Endothelial cell of umbilical vein (primary cell): Measurements from ENCODE around the gene TSKU. TPM values are rescaled to one million over a fixed set of nuclear protein-coding genes. Genes with fewer than 3 reads are reported as not detected.

Source experiments
- BruUV-seq: library from RNA; stranded (reverse); fragments of 400-500 nt; replicated peaks from 2 replicates; lab custom pipeline; 2021; lab: Mats Ljungman, UMichigan
- CTCF ChIA-PET: fragments of 300-600, 350-600 bp; sonication (Branson Sonifier 250); formaldehyde crosslinking; loops from one replicate; lab custom pipeline; 2021; ENCODE audit warnings: antibody characterized with exemption, inconsistent platforms; lab: Charles Lee
- POLR2A ChIA-PET: fragments of 300-600, 350-600 bp; sonication (Branson Sonifier 250); formaldehyde crosslinking; loops from one replicate; lab custom pipeline; 2021; ENCODE audit warnings: antibody characterized with exemption, inconsistent platforms; lab: Charles Lee
- DNase-seq: peaks from one replicate; pipeline ENCODE4 v3.0.0-alpha.2; 2011; ENCODE audit warnings: low read depth, low spot score
- FAIRE-seq: peaks from 2 replicates; lab custom pipeline; 2011; peaks lifted over from hg19 to GRCh38; lab: Jason Lieb, UNC
- H2AFZ ChIP-seq: 2 replicates; pipeline ENCODE4 v1.6.0; 2012; ENCODE audit warnings: low read depth, low read length, control low read depth, inconsistent platforms
- H3K27ac ChIP-seq: 2 replicates; pipeline ENCODE4 v1.5.1; 2011; ENCODE audit warnings: low read depth, mild to moderate bottlenecking, control low read depth, low read length, moderate library complexity; ENCODE audit not compliant: insufficient read depth
- H3K27me3 ChIP-seq, 2 experiments: 2 replicates each; pipeline versions ENCODE4 v1.6.0 to v1.6.1; 2011; ENCODE audit warnings: low read length in 2 of 2, mixed read lengths in 1 of 2; ENCODE audit not compliant: control insufficient read depth in 2 of 2, insufficient read depth in 2 of 2
- H3K36me3 ChIP-seq, 2 experiments: 2 replicates in 1 of 2; 3 replicates in 1 of 2; pipeline ENCODE4 v1.5.1; 2011; ENCODE audit warnings: low read length in 2 of 2, mild to moderate bottlenecking in 1 of 2, moderate library complexity in 1 of 2; ENCODE audit not compliant: control insufficient read depth in 2 of 2, insufficient read depth in 2 of 2; ENCODE audit errors: extremely low read depth in 1 of 2
- H3K4me1 ChIP-seq: 3 replicates; pipeline ENCODE4 v1.5.1; 2011; ENCODE audit warnings: mild to moderate bottlenecking, low read length; ENCODE audit not compliant: control insufficient read depth, insufficient read depth; ENCODE audit errors: extremely low read depth
- H3K4me2 ChIP-seq: 2 replicates; pipeline ENCODE4 v1.6.1; 2011; ENCODE audit warnings: low read length, control low read depth, mixed read lengths; ENCODE audit not compliant: insufficient read depth
- H3K4me3 ChIP-seq, 3 experiments: fragments of 200-600 bp in 1 of 3; sonication (generic), shearing (Covaris generic) in 1 of 3; replicated peaks in 1 of 3; 2 replicates each; pipeline ENCODE4 v1.5.1; 2011 to 2016; ENCODE audit warnings: control low read depth in 3 of 3, low read length in 3 of 3, mild to moderate bottlenecking in 2 of 3, inconsistent platforms in 1 of 3, low read depth in 1 of 3, moderate library complexity in 1 of 3; ENCODE audit not compliant: insufficient read depth in 1 of 3
- H3K79me2 ChIP-seq: 2 replicates; pipeline ENCODE4 v1.6.0; 2012; ENCODE audit warnings: low read length, inconsistent platforms; ENCODE audit not compliant: control insufficient read depth, insufficient read depth
- H3K9ac ChIP-seq: replicated peaks from 2 replicates; pipeline ENCODE3; 2011; ENCODE audit warnings: low read length, control low read depth; ENCODE audit not compliant: insufficient read depth; ENCODE audit errors: extremely low read depth
- H3K9me1 ChIP-seq: replicated peaks from 3 replicates; pipeline ENCODE4 v1.6.0; 2011; ENCODE audit warnings: mild to moderate bottlenecking, low read length; ENCODE audit not compliant: control insufficient read depth, insufficient read depth; ENCODE audit errors: extremely low read depth
- H3K9me3 ChIP-seq: replicated peaks from 2 replicates; pipeline ENCODE4 v1.5.1; 2012; ENCODE audit warnings: low read length, inconsistent platforms; ENCODE audit not compliant: control insufficient read depth, insufficient read depth
- H4K20me1 ChIP-seq: replicated peaks from 2 replicates; pipeline ENCODE3; 2011; ENCODE audit warnings: mild to moderate bottlenecking, low read length; ENCODE audit not compliant: control insufficient read depth, insufficient read depth; ENCODE audit errors: extremely low read depth
- EZH2 ChIP-seq: IDR thresholded peaks from 2 replicates; pipeline ENCODE4 v1.6.1; 2012; ENCODE audit warnings: borderline replicate concordance, low read depth, mild to moderate bottlenecking, moderate library complexity, low read length, inconsistent platforms; ENCODE audit not compliant: severe bottlenecking
- FOS ChIP-seq: IDR thresholded peaks from 2 replicates; pipeline ENCODE4 v1.6.1; 2011; ENCODE audit warnings: mild to moderate bottlenecking, low read length, moderate library complexity, borderline replicate concordance; ENCODE audit not compliant: insufficient read depth
- POLR2A ChIP-seq: IDR thresholded peaks from 2 replicates; pipeline ENCODE4 v1.6.1; 2012; ENCODE audit warnings: low read depth, mild to moderate bottlenecking, control low read depth, low read length
- dilution Hi-C: fragments of 300-500 bp; cut with MboI; formaldehyde crosslinking; loops from one replicate; pipeline ENCODE4 v1.15.0; 2019; ENCODE audit warnings: low sequenced_read_pairs; ENCODE audit not compliant: extremely low pct_ligation_motif_present
- intact Hi-C: fragments of 100-400 bp; cut with micrococcal nuclease; formaldehyde crosslinking; loops from one replicate; pipeline ENCODE4 v1.10.0; 2022
- polyA plus RNA-seq, 4 experiments: library from polyadenylated mRNA; depleted of rRNA in 3 of 4; stranded (reverse) in 3 of 4; unstranded in 1 of 4; fragments of >200 nt; gene quantifications; 2 replicates each; pipeline versions ENCODE4 v1.2.1 to v1.2.3, GENCODE V29; 2011 to 2012; ENCODE audit warnings: missing spikeins in 1 of 4
- total RNA-seq: library from RNA; stranded (reverse); gene quantifications from 2 replicates; pipeline ENCODE4 v1.2.3, GENCODE V29; 2021
- TF ChIP-seq, protein P1 (sequence below): IDR thresholded peaks from 2 replicates; pipeline ENCODE4 v1.6.1; 2011; ENCODE audit not compliant: insufficient read depth, insufficient read length
- TF ChIP-seq, protein P2 (sequence below), 2 donors: IDR thresholded peaks; 1 replicate in 1 of 2; 2 replicates in 1 of 2; pipeline ENCODE4 v1.5.1; 2011; ENCODE audit warnings: low read length in 2 of 2, mild to moderate bottlenecking in 2 of 2, moderate library complexity in 2 of 2, control low read depth in 1 of 2, inconsistent platforms in 1 of 2, low read depth in 1 of 2; ENCODE audit not compliant: insufficient read depth in 1 of 2; ENCODE audit errors: extremely low read depth in 1 of 2

The TSKU gene
- total and polyA plus RNA-seq, 2 donors (not counting 3 experiments of a cell fraction or from before 2014, with no cell fraction given): 16.2 to 21.2 TPM

DNA sequence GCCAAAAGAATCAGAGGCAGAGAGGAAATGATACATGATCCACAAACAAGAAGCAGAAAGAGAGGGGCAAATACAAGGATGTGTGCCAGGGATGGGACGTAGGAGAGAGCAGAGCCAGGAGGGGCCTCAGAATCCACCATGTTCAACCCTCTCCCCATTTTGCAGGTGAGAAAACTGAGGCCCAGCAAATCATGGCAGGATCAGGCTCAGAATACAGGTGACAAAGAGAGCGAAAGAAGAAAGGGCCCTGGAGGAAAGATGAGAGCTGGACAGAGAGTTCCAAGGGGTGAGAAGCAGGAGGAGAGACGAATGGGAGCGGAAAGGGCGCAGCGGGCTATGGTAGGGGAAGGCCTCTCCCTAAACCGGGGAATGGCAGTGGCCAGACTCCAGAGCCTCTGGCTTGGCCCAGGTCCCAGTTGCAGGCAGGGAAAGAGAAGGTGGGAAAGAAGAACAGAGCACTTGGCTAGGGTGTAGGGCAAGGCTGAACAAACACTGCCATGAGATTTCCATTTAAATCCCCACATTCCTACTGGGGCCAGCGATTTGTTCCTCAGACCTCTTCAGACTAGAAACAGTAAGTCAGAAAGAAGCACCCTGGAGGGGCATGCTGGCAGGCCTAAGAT is 44.4 kb upstream of the TSKU start:
- no peaks in the 10 kb centered on the region for H3K9me1 ChIP-seq
- H3K9me3 ChIP-seq: no peaks in the 10 kb centered on the region
- H3K4me3 ChIP-seq: no peak overlapping the region
- no peaks in the 10 kb centered on the region for H4K20me1 ChIP-seq
- peaks cover 0 to 6% of the 10 kb centered on the region in 2 experiments for H3K27me3 ChIP-seq
- intact Hi-C loops: no loop called here
- CTCF ChIA-PET: interaction anchor here (0.6 to 5.1 kb wide), 3 partner anchors 60 to 180 kb away, joined by 3 to 287 read pairs (median 88); no protein-coding TSS in a partner anchor
- DNase-seq (peak; percentile 22), FAIRE-seq (no peak)
- no peak overlapping the region for H2AFZ ChIP-seq
- peaks cover 5% of the 10 kb centered on the region for H3K4me1 ChIP-seq
- no peak overlapping the region for H3K9ac ChIP-seq
- H3K4me2 ChIP-seq: no peak overlapping the region
- dilution Hi-C loops: no loop called here
- H3K36me3 ChIP-seq: no peaks in the 10 kb centered on the region
- POLR2A ChIA-PET: no interaction called here
- TF ChIP-seq POLR2A (no peak), FOS (no peak), EZH2 (no peak)
- TF ChIP-seq, protein P1, sequence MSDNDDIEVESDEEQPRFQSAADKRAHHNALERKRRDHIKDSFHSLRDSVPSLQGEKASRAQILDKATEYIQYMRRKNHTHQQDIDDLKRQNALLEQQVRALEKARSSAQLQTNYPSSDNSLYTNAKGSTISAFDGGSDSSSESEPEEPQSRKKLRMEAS: no peak
- TF ChIP-seq, protein P2, sequence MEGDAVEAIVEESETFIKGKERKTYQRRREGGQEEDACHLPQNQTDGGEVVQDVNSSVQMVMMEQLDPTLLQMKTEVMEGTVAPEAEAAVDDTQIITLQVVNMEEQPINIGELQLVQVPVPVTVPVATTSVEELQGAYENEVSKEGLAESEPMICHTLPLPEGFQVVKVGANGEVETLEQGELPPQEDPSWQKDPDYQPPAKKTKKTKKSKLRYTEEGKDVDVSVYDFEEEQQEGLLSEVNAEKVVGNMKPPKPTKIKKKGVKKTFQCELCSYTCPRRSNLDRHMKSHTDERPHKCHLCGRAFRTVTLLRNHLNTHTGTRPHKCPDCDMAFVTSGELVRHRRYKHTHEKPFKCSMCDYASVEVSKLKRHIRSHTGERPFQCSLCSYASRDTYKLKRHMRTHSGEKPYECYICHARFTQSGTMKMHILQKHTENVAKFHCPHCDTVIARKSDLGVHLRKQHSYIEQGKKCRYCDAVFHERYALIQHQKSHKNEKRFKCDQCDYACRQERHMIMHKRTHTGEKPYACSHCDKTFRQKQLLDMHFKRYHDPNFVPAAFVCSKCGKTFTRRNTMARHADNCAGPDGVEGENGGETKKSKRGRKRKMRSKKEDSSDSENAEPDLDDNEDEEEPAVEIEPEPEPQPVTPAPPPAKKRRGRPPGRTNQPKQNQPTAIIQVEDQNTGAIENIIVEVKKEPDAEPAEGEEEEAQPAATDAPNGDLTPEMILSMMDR (IDR thresholded peaks at IDR 0.05; ENCODE audit: extremely low read depth in 1 of 2, insufficient read depth in 1 of 2, low read depth in 1 of 2, low read length in 2 of 2): no peak
- H3K27ac ChIP-seq: no peak overlapping the region
- no TSS peak for BruUV-seq
- H3K79me2 ChIP-seq: no peaks in the 10 kb centered on the region
